ENCODE results near the gene LRP10. TPM values are rescaled to one million over a fixed set of nuclear protein-coding genes. Genes with fewer than 3 reads are reported as not detected.

LRP10 gene
- polyA plus RNA-seq, 1 donor from 2014 or later: 113 TPM

DNA sequence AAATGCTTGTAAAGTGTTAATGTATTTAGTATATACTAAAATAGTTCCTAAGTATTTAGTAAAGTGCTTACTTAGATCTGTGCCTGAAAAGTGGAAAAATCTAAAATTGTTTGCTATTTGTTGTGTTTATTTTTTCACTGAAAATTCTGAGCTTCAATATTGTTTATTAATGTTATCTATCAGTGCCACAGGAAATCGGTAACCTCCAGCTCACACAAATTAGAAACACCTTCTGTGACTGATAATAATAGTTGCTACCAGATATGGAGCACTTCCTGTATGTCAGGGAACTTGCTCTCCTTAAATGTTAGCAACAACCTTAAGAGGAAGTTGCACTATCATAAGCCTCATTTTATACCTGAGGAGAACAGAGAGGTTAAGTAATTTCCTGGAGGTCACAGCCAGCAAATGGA, 723 bp upstream of the LRP10 start:
- Mint-ChIP-seq H3K27ac (peak overlapping the region; percentile 94 to 97 (median 94)), H3K36me3 (peaks cover 5% of the 10 kb centered on the region), H3K4me1 (peaks cover 12 to 19% (median 15%) of the 10 kb centered on the region in 3 donors), H3K4me3 (peak overlapping the region; percentile 85 to 98 (median 96)), H3K9me3 (no peaks in the 10 kb centered on the region), H3K27me3 (no peaks in the 10 kb centered on the region)

DNA sequence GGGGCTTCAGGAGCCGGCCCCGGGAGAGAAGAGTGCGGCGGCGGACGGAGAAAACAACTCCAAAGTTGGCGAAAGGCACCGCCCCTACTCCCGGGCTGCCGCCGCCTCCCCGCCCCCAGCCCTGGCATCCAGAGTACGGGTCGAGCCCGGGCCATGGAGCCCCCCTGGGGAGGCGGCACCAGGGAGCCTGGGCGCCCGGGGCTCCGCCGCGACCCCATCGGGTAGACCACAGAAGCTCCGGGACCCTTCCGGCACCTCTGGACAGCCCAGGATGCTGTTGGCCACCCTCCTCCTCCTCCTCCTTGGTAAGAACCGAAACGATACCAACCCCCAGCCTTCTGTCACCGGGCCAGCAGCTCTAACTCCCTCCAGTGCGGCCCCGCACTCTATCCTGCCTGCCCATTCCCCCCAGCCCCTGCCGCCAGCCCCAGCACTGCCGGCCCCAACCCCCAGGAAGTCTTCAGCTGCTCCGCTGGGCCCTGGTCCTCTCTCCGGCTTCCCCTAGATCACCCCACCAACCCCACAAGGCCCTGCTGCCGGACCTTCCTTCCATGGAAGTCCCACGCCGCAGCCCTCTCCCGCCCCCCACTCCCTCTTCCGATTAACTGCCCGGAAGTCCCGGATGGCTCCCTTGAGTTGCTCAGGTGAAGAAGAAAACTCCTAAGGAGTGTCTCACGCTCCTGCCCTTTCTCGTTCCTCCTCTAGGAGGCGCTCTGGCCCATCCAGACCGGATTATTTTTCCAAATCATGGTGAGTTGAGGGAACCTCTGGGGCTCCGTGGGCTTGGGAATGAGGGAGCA, 693 bp downstream of the LRP10 start:
- H3K4me1 Mint-ChIP-seq: peaks cover 12 to 23% (median 17%) of the 10 kb centered on the region in 3 donors

GRCh38 chr14:22872833-22873520, 1.4 kb downstream of the LRP10 start:
- H3K4me3 Mint-ChIP-seq: peak overlapping the region; percentile 85 to 97 (median 95)
- no peaks in the 10 kb centered on the region for H3K9me3 Mint-ChIP-seq
- peak overlapping the region; percentile 80 to 94 (median 88) for H3K27ac Mint-ChIP-seq
- peaks cover 12 to 23% (median 17%) of the 10 kb centered on the region in 3 donors for H3K4me1 Mint-ChIP-seq
- H3K36me3 Mint-ChIP-seq: peaks cover 9% of the 10 kb centered on the region
- no peaks in the 10 kb centered on the region for H3K27me3 Mint-ChIP-seq

More for the DNA sequence above, 693 bp downstream of the LRP10 start:
- H3K27ac Mint-ChIP-seq: peak overlapping the region; percentile 88 to 97 (median 94)
- no peaks in the 10 kb centered on the region for H3K27me3 Mint-ChIP-seq
- peak overlapping the region; percentile 85 to 98 (median 96) for H3K4me3 Mint-ChIP-seq
- no peaks in the 10 kb centered on the region for H3K9me3 Mint-ChIP-seq
- peaks cover 9% of the 10 kb centered on the region for H3K36me3 Mint-ChIP-seq

- H3K4me3 Mint-ChIP-seq: peak overlapping the region in 3 of 4 donors; percentile 52 to 66 (median 54)
- no peaks in the 10 kb centered on the region for H3K27me3 Mint-ChIP-seq
- no peaks in the 10 kb centered on the region for H3K9me3 Mint-ChIP-seq
- peaks cover 13% of the 10 kb centered on the region for H3K36me3 Mint-ChIP-seq
- H3K27ac Mint-ChIP-seq: peak overlapping the region in 1 of 3 donors; percentile 18
- H3K4me1 Mint-ChIP-seq: peaks cover 12 to 22% (median 17%) of the 10 kb centered on the region in 3 donors
Observed at GRCh38 chr14:22875003-22875747, 3.6 kb downstream of the LRP10 start.

GRCh38 chr14:22875748-22876319, 4.3 kb downstream of the LRP10 start:
- peak overlapping the region in 1 of 3 donors; percentile 64 for H3K27ac Mint-ChIP-seq
- peaks cover 13% of the 10 kb centered on the region for H3K36me3 Mint-ChIP-seq
- H3K4me3 Mint-ChIP-seq: peak overlapping the region in 1 of 4 donors; percentile 66
- H3K27me3 Mint-ChIP-seq: no peaks in the 10 kb centered on the region
- H3K9me3 Mint-ChIP-seq: no peaks in the 10 kb centered on the region
- peaks cover 8 to 17% (median 13%) of the 10 kb centered on the region in 3 donors for H3K4me1 Mint-ChIP-seq

- Mint-ChIP-seq H3K27me3 (no peaks in the 10 kb centered on the region), H3K27ac (no peak overlapping the region), H3K4me3 (no peak overlapping the region), H3K9me3 (no peaks in the 10 kb centered on the region), H3K4me1 (peaks cover 6 to 17% (median 13%) of the 10 kb centered on the region in 3 donors), H3K36me3 (peaks cover 13% of the 10 kb centered on the region)
Observed at GRCh38 chr14:22877000-22877501, 5.5 kb downstream of the LRP10 start.

DNA sequence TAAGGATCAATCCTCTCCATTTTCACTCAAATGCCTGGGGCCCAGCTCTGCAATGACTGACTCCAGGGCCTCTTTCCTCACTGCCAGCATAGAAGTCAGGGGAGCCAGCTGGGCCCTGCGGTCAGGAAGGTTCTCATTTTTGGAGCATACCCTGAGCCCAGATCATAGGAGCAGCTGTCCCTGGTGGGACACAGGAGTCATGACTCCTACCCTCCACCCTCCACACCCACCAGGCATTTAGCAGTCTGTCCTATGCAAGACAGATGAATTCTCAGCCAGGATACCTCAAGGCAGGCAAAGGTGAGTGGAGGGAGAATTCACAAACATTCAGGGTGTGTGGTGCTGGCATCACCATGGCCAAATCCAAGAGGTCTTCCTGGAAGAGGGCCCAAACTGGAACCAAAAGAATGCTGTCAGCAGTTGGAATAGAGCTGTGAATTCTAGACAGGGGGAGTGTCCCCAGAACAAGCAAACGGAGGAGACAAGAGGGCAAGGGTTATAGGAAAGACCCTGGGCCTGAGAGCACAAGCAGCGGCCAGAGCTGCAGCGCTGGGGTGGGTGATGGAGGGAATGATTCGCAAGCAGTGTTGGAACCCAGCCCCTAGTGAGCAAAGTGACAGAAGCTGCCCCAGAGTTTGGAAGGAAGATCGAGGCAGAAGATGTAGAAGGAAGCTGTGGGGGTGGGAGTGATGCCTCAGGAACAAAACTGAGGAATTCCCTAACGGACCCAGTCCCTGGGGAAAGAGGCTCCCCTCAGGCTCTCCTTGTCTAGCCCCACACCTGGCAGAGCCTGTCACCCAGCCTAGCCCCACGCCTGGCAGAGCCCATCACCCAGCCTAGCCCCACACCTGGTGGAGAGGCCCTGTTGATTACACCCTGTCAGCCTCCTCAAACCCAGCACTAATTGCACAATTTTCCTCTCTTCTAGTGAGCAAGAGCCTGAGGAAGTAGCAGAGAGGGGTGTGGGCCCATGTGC, 7.0 kb downstream of the LRP10 start:
- Mint-ChIP-seq H3K4me3 (peak overlapping the region in 1 of 4 donors; percentile 61), H3K36me3 (peaks cover 12% of the 10 kb centered on the region)

GRCh38 chr14:22882064-22882463, 10.5 kb downstream of the LRP10 start:
- H3K4me1 Mint-ChIP-seq: peaks cover 2 to 33% (median 19%) of the 10 kb centered on the region in 3 donors
- no peaks in the 10 kb centered on the region for H3K9me3 Mint-ChIP-seq
- H3K4me3 Mint-ChIP-seq: peak overlapping the region in 1 of 4 donors; percentile 80
- peaks cover 4% of the 10 kb centered on the region for H3K36me3 Mint-ChIP-seq
- no peaks in the 10 kb centered on the region for H3K27me3 Mint-ChIP-seq
- H3K27ac Mint-ChIP-seq: peak overlapping the region in 2 of 3 donors; percentile 59 to 79

More for the DNA sequence above, 7.0 kb downstream of the LRP10 start:
- H3K9me3 Mint-ChIP-seq: no peaks in the 10 kb centered on the region
- peak overlapping the region; percentile 39 to 65 (median 60) for H3K27ac Mint-ChIP-seq
- peaks cover 0 to 17% (median 9%) of the 10 kb centered on the region in 3 donors for H3K4me1 Mint-ChIP-seq
- H3K27me3 Mint-ChIP-seq: no peaks in the 10 kb centered on the region

DNA sequence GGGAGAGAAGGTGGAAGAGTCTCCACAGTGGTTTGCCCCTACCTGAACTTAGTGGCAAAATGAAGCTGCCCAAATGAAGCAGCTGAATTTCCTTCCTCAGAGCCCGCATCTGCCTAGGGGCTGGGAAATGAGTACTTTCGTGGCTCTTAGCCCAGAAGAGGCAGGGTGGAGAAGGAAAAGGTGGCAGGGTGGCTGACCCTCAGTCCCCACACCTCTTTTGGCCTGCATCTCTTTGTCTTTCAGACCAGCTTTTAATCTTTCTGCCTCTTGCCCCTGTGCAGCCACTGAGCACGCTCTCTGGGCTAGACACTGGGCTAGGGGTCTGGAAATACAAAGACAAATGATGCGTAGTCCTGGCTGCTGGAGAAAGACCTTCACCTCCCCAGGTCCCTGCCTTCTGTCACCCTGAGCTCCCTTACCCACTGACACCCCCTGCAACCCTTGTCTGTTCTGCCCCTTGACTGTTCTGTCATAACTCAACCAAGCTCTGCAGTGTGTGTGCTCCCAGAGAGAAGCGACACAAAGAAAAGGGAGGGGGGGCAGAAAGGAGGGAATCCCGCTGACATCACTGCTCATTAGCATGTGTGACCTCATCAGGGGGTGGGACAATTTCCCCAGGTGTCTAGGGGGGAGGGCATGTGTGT, 11.1 kb downstream of the LRP10 start:
- no peaks in the 10 kb centered on the region for H3K9me3 Mint-ChIP-seq
- peaks cover 4% of the 10 kb centered on the region for H3K36me3 Mint-ChIP-seq
- H3K27me3 Mint-ChIP-seq: no peaks in the 10 kb centered on the region
- peaks cover 8 to 35% (median 22%) of the 10 kb centered on the region in 3 donors for H3K4me1 Mint-ChIP-seq
- H3K4me3 Mint-ChIP-seq: peak overlapping the region in 2 of 4 donors; percentile 27 to 41
- peak overlapping the region in 2 of 3 donors; percentile 79 to 81 for H3K27ac Mint-ChIP-seq

DNA sequence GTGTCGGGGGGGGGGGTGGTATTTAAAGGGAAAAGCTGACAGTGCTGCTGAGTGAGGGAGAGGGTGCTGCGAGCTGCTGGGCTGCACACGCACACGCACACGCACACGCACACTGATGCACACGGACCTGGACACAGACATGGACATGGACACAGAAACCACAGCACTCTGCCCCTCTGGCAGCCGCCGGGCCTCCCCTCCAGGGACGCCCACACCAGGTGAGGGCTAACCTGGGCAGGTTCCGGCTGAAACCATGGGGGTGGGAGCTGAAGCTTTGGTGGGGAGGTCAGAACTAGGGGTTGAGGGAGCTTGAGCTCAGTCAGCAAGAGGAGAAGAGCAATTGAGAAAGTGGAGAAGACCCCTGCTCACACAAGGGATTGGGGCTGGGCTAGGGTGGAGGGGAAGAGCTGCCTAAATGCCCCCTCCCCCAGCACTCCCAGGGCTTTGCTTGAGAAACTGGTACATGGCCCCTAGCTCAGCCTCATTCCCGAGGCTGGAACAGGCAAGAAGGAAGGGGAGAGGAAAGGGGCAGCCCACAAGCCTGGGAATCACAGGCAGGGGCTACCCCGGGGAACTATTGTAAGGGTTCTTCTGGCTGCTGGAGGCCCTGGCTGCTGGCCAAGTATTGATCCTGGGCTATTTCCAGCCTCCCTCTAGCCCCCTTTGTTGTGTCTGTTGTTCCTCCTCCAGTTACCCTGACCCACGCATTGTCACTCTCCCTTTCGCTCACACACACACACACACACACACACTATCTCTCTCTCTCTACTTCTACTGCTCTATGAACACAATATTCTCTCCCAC, 11.8 kb downstream of the LRP10 start, which contains the start of gene REM2:
Gene REM2, plus strand, starts transcription at position 50 of the 804 bp plus-strand sequence. Its CDS starts 66 bp downstream, at position 116.
- H3K4me3 Mint-ChIP-seq: peak within 1 kb of the TSS in 3 of 4 donors; percentile 41 to 94 (median 79)
- peak within 1 kb of the TSS; percentile 83 to 97 (median 96) for H3K27ac Mint-ChIP-seq
- H3K27me3 Mint-ChIP-seq: no peaks in the 10 kb centered on the region
- peaks cover 15 to 42% (median 26%) of the 10 kb centered on the region in 3 donors for H3K4me1 Mint-ChIP-seq
- no peaks in the 10 kb centered on the region for H3K36me3 Mint-ChIP-seq
- H3K9me3 Mint-ChIP-seq: no peaks in the 10 kb centered on the region

GRCh38 chr14:22884076-22884737, 12.7 kb downstream of the LRP10 start:
- Mint-ChIP-seq H3K4me1 (peaks cover 19 to 44% (median 29%) of the 10 kb centered on the region in 3 donors), H3K27me3 (no peaks in the 10 kb centered on the region), H3K36me3 (no peaks in the 10 kb centered on the region), H3K27ac (peak overlapping the region; percentile 59 to 97 (median 96)), H3K9me3 (no peaks in the 10 kb centered on the region), H3K4me3 (peak overlapping the region in 3 of 4 donors; percentile 16 to 94 (median 79))

Data from IgD-negative memory B cell (primary cell).